Common myeloid progenitor, CD34-positive (primary cell): ENCODE data around the gene TMEM191B.
"Not testable (repeated sequence)": the region's sequence is repeated elsewhere in the genome, so short reads cannot be mapped to it uniquely, and the experiment has no call there.

Experiments used
- CTCF ChIA-PET: fragments of 350-600 bp; sonication (Branson Sonifier 250); formaldehyde crosslinking; loops from one replicate; lab custom pipeline; 2021; ENCODE audit warnings: antibody characterized with exemption; lab: Charles Lee
- POLR2A ChIA-PET: fragments of 350-600 bp; sonication (Branson Sonifier 250); formaldehyde crosslinking; loops from one replicate; lab custom pipeline; 2021; ENCODE audit warnings: antibody characterized with exemption; lab: Charles Lee
- DNase-seq, 3 donors: peaks; one replicate each; pipeline versions ENCODE4 v3.0.0 to v3.0.0-alpha.2; 2013
- H3K27ac ChIP-seq, 2 experiments: 1 replicate in 1 of 2; 2 replicates in 1 of 2; pipeline ENCODE4 v1.7.0; 2013; ENCODE audit warnings: inconsistent platforms in 2 of 2, low read length in 2 of 2, mild to moderate bottlenecking in 2 of 2, low read depth in 1 of 2, moderate library complexity in 1 of 2; ENCODE audit not compliant: severe bottlenecking in 2 of 2, insufficient read depth in 1 of 2, poor library complexity in 1 of 2
- H3K27me3 ChIP-seq, 5 experiments: replicated peaks in 2 of 5; 1 replicate in 3 of 5; 2 replicates in 2 of 5; pipeline versions ENCODE4 v1.6.1 to v1.7.0; 2013; ENCODE audit warnings: low read length in 4 of 5, mild to moderate bottlenecking in 2 of 5, moderate library complexity in 2 of 5, inconsistent platforms in 1 of 5; ENCODE audit not compliant: insufficient read depth in 5 of 5, control insufficient read depth in 4 of 5
- H3K36me3 ChIP-seq, 4 experiments: 1 replicate in 2 of 4; 2 replicates in 2 of 4; pipeline versions ENCODE4 v1.6.1 to v1.7.0; 2013; ENCODE audit warnings: low read length in 3 of 4, control low read depth in 1 of 4, mild to moderate bottlenecking in 1 of 4; ENCODE audit not compliant: control insufficient read depth in 4 of 4, insufficient read depth in 4 of 4
- H3K4me1 ChIP-seq, 4 experiments: 1 replicate in 3 of 4; 2 replicates in 1 of 4; pipeline versions ENCODE4 v1.6.1 to v1.7.1; 2013; ENCODE audit warnings: low read length in 3 of 4, mild to moderate bottlenecking in 3 of 4, control low read depth in 1 of 4, inconsistent platforms in 1 of 4, moderate library complexity in 1 of 4; ENCODE audit not compliant: control insufficient read depth in 4 of 4, insufficient read depth in 4 of 4; ENCODE audit errors: control extremely low read depth in 1 of 4
- H3K4me3 ChIP-seq, 7 experiments: 1 replicate in 4 of 7; 2 replicates in 3 of 7; pipeline versions ENCODE4 v1.5.1 to v1.7.0; 2013; ENCODE audit warnings: mild to moderate bottlenecking in 7 of 7, low read length in 6 of 7, moderate library complexity in 6 of 7, inconsistent platforms in 2 of 7, low read depth in 2 of 7, control low read depth in 1 of 7; ENCODE audit not compliant: insufficient read depth in 4 of 7, control insufficient read depth in 1 of 7; ENCODE audit errors: extremely low read depth in 1 of 7
- H3K9me3 ChIP-seq, 5 experiments: 1 replicate in 4 of 5; 2 replicates in 1 of 5; pipeline versions ENCODE4 v1.6.1 to v1.7.1; 2013; ENCODE audit warnings: low read length in 4 of 5, mild to moderate bottlenecking in 2 of 5, inconsistent platforms in 1 of 5, low read depth in 1 of 5, moderate library complexity in 1 of 5; ENCODE audit not compliant: control insufficient read depth in 4 of 5, insufficient read depth in 2 of 5; ENCODE audit errors: control extremely low read depth in 1 of 5
- WGBS: methylation state at CpG from one replicate; pipeline ENCODE4 v1.1.5; 2013; ENCODE audit not compliant: insufficient coverage; 5-methylcytosine and 5-hydroxymethylcytosine counted together

Gene TMEM191B

GRCh38 chr22:18544615-18545014, 17.0 kb downstream of the TMEM191B start:
- no CpG with 5 or more reads among the region's 13 CpGs for WGBS
- H3K36me3 ChIP-seq, H3K9me3 ChIP-seq, H3K27me3 ChIP-seq, POLR2A ChIA-PET, H3K4me1 ChIP-seq, DNase-seq, H3K27ac ChIP-seq, CTCF ChIA-PET, H3K4me3 ChIP-seq: not testable (repeated sequence)

DNA sequence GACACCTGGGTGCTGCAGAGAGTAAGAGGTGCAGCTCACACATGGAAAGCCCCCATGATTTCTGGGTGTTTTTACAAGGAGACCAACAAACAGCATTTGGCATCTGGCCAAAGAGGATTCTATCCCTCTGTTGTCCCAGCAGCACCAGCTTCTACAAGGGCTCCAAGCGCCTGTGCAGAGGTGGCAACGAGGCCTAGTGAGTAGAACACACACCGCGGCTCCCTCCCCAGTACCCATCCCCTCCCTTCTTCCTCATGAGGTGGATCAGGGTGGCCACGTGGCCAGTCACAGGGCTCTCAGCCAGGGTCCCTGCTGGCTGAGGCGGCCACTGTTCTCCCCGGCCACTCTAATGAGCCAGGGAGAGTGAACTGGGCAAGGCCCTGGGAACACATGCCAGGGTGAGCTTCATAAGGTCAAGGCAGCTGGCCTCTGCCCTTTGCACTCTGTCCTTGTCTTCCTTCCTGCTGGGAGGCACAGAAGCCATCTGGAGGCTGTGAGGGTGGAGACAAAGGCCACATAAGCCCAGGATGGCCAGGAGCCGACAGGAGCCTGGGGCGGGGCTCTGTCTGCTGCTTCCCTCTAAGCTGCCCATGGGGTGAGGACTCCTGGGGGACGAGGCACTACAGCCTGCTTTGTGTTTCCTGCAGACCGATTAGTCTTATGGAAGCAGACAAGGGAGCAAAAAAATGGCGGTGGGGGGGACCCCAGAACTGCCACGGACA, 22.0 kb downstream of the TMEM191B start:
- CTCF ChIA-PET, POLR2A ChIA-PET: not testable (repeated sequence)

GRCh38 chr22:18551046-18551445, 23.4 kb downstream of the TMEM191B start:
- POLR2A ChIA-PET, H3K36me3 ChIP-seq, H3K27ac ChIP-seq, DNase-seq, H3K4me1 ChIP-seq, H3K9me3 ChIP-seq, CTCF ChIA-PET, H3K4me3 ChIP-seq, H3K27me3 ChIP-seq: not testable (repeated sequence)
- WGBS, result no CpG with 5 or more reads among the region's 7 CpGs

More for the DNA sequence above, 22.0 kb downstream of the TMEM191B start:
- not testable (repeated sequence) for H3K27ac ChIP-seq, H3K36me3 ChIP-seq, H3K4me3 ChIP-seq, DNase-seq, H3K9me3 ChIP-seq, H3K27me3 ChIP-seq, H3K4me1 ChIP-seq
- no CpG with 5 or more reads among the region's 13 CpGs for WGBS

DNA sequence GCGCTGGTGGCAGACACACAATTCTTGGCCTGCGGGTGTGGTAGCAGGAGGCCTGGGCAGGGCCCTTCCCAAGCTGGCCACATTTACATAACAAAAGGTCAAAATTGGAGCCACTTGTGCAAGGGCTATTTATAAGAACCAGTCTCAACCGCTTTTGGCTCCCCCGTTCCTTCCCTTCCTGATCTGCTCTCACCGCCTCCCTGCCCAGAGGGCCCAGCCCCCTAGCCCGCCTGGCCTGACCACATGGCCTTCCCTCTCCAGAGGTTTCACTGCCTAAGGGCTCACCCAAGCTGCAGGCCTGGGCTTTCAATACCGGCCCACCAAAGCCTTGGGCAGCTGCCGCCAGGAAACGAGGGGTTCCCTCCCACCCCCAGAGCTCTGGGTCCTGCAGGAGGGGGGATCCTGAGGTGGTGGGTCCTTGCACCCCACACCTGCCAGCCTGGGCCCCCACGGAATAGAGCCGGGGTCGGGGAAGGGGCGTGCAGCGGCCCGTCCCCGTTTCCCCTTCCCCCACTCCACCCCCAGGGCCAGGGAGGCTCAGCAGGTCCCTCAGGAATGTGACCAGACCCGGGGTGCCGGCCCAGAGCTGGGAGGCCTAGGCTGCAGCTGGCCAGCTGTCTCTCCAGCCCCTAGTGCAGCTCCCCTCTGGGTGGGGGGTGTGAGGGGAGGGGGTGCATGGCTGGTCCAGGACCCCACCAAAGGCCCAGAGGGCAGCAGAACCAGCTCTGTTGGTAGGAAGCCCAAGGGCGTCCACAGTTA, 25.4 kb downstream of the TMEM191B start:
- DNase-seq, H3K27ac ChIP-seq, H3K36me3 ChIP-seq, CTCF ChIA-PET, H3K4me1 ChIP-seq, POLR2A ChIA-PET, H3K9me3 ChIP-seq, H3K4me3 ChIP-seq, H3K27me3 ChIP-seq: not testable (repeated sequence)
- WGBS, result no CpG with 5 or more reads among the region's 19 CpGs

- WGBS, result no CpG with 5 or more reads among the region's 22 CpGs
- H3K4me3 ChIP-seq, H3K4me1 ChIP-seq, CTCF ChIA-PET, DNase-seq, H3K27ac ChIP-seq, H3K27me3 ChIP-seq, H3K9me3 ChIP-seq, POLR2A ChIA-PET, H3K36me3 ChIP-seq: not testable (repeated sequence)
These were observed 27.0 kb downstream of the TMEM191B start for GRCh38 chr22:18554280-18555256.

DNA sequence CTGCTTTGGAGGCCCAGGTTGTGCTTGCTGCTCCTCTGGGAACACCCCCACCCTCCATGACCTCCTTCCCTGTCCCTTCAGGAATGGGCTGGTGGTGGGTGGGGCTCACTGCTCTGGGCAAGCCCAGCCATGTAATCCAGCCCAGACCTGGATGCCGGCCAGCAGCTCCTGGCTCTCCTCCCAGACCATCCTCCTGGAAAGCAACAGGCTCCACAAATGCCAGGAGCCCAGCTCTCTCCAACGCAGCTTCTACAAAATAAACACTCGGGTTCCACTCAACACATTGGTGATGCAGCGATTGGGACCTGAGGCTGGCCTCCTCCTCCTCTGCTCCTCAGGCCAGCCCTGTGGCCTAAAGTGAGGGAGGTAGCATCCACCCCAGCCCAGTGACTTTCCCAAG, 30.9 kb downstream of the TMEM191B start:
- POLR2A ChIA-PET, DNase-seq: not testable (repeated sequence)
- no CpG with 5 or more reads among the region's 4 CpGs for WGBS

More for the DNA sequence above, 30.9 kb downstream of the TMEM191B start:
- H3K4me3 ChIP-seq, H3K4me1 ChIP-seq, CTCF ChIA-PET, H3K27me3 ChIP-seq, H3K9me3 ChIP-seq, H3K36me3 ChIP-seq, H3K27ac ChIP-seq: not testable (repeated sequence)
